HG02623 (cell line): ENCODE data around the gene NTRK1.

Experiments
- ATAC-seq: cut with Tn5 transposase; IDR thresholded peaks from one replicate; pipeline ENCODE4 v1.9.1; 2021; ENCODE audit warnings: moderate library complexity; ENCODE audit not compliant: unreplicated experiment

NTRK1 gene

DNA sequence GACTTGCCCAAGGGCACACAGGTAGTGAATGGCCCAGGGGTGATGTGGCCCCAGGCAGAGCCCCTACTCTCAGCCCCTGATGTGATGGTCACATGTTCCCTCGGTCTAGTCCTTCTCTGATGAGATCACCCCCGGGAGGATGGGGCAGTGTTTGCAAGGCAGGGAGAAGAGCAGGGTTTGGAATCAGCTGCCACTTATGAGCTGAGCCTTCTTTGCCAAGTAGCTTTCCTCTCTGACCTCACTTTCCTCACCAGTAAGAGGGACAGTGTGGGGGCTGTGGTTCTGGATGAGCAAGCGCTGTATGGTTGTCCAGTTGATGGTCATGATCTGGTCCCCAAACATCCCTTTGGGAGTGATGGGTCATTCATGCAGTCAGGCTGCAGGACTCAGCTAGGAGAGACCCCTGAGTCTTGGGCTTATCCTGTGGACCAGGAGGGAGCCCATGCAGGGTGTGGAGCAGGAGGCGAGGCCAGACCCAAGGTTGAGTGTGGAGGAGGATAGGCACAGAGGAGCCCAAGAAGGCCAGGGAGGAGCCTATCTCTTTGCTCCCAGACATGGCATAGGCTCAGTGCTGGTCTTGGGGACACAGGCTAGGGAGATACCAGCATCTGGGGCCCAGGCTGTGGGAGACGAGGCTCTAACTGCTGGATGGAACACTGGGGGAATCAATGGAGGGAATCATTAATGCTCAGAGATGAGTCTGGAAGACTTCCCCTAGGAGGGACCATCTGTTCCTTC is 16.9 kb downstream of the NTRK1 start:
- ATAC-seq = no peak

DNA sequence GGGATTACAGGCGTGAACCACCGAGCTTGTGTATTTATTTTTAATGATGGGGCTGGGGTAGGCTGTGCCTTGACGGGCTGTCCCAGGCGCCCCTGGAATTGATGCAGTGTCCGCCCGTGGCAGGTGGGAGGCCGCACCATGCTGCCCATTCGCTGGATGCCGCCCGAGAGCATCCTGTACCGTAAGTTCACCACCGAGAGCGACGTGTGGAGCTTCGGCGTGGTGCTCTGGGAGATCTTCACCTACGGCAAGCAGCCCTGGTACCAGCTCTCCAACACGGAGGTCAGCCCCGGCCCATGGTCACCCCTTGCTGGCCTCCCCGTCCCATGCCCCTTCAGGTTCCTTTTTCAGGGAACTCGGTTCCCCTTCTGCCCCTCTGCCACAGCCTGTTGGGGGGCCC is 19.2 kb downstream of the NTRK1 start:
- ATAC-seq = no peak

DNA sequence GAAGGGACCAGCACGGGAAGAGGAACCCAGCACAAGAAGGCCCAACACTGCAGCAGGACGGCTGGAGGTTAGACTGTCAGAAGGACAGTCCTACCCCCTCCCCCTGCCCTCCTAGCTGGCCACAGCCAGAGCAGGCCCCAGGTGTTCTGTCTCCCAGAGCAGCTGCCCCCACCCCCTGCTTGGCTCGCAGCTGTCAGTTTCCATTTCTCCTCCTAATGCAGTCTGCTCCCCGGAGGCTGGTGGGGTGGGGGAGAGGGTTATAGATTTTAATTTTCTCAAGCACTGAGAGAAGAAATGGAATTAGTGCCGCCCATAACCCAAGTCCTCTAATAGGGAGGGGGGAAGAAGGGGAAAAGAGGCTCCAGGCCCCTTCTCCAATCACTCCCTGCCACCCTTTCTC is 19.8 kb downstream of the NTRK1 start:
- ATAC-seq = no peak

DNA sequence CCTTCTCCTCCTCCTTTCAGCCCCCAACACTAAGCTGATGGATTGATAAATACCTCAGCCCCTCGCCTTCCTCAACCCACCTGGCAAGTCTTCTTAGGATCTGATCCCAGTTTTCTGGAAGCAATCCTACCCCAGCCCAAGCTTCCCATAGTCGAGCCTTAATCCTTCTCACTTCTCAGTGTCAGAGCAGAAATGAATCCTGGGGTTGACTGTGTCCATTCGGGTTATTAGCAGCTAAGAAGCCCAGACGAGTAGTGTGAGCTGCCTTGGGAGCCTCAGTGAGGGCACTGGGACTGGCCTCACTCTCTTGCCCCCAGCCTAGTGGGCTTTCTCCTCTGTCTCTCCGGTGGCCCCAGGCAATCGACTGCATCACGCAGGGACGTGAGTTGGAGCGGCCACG is 20.4 kb downstream of the NTRK1 start:
- no peak for ATAC-seq

DNA sequence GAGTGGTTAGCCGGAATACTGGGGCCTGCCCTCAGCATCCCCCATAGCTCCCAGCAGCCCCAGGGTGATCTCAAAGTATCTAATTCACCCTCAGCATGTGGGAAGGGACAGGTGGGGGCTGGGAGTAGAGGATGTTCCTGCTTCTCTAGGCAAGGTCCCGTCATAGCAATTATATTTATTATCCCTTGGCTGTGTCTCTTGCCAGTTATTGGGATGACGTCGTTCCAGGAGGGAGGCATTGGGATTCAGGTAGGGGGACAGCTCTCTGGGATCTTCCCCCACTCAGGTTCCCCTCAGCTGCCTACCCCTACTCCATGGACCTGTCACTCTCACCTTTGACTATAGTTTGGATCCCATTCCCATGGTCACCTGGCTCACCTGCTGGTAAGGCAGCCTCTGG is 21.0 kb downstream of the NTRK1 start:
- no peak for ATAC-seq

DNA sequence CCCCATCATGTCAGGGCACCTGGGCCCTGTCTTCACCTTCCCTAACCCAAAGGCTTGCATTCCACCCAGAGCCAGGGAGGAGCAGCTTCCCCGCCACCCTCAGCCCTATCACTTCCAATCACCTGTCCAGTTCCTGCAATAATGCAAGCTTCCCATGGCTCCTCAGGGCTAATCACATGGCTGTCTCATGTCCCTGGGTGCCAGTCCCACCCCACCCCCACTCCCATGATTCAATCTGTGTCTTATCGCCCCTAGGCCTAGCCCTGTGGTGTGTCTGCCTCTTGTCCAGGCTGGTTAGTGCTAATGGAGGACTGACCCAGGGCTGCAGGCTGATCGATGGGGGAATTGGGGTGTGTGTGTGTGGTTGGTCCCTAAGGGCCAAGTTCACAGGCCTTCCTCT is 21.9 kb downstream of the NTRK1 start:
- ATAC-seq = no peak

DNA sequence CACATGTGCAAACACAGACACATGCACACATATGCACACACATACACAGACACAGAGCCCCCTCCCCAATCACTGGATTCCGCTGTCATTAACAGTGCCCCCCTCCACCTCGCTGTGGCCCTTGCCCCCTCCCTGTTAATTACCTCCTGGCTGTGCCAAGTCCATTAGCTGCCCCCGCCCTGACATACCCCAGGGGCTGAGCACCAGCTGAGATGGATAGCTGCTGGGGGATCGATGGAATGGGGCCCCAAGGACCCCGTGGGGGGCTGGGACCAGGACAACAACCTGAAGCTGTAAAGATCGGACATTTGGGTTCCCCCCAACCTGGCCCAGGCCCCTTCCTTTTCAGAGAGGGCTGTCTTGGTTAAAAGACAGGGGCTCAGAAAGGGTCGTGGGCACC is 23.3 kb downstream of the NTRK1 start:
- no peak for ATAC-seq

DNA sequence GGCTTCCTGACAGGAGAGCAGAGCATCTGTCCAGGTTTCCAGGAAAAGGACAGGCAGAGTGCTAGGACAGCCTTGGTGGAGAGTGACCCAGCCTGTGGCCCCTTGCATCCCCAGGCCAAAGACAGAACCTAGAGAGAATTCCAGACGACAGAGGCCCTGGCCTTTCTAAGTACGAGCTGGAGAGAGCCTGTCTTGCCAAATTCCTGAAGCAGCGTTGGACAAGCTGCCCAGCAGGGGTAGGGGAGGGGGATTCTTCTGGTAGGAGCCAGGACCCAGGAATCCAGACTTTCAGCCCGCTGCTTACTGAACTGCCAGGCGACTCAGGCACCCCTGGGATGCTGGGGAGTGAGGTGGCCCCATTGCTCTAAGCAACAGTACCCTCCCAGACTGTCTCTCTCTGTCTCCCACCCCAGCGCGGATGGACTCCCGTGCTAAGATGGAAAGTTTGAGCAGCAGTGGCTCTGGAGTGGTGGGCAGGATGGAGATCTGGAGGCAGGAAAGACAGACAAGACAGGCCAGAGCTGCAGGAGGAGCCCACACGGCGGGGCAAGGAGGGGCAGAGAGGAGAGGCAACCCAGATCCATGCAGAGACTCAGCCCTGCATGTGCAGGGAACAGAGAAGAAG is 24.0 kb downstream of the NTRK1 start:
- no peak for ATAC-seq

DNA sequence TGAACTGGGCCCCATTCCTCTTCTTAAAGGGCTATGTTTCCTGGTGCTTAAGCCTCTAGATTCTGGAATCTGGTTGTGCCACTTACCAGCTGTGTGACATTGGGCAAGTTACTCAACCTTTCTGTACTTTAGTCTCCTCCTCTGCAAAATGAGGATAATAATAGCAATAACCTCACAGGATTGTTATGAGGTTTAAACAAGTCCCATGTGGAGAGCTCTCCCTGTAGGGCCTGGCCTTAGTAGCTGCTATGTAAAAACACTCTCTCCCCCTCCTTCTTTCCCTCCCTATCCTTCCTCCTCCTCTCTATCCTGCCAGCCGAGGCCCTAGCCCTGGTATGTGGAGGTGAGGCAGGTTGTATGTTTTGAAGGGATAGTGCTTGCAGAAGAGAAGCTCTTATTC is 24.6 kb downstream of the NTRK1 start:
- ATAC-seq = no peak

DNA sequence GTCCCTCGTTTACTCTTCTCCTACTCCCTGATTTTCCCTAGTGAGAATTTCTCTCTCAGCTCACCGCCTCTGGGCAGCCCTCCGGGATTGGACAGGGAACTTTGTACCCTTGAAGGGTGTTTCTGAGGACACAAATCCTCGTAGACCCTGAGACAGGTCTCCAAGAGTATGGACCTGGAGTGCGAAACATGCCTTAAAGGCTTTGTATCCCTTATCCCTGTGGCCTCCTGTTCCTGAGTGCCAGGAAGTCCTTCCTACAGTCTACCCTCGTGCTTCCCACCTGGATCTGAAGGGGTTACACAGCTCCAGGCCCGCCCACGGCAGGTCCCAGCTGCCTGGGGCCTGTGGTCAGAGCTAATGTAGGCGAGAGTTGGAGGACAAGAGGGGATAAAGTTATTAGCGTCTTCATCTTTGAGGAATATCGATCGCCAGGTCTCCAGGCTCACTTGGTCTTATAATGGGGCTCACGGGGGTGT is 25.3 kb downstream of the NTRK1 start:
- no peak for ATAC-seq

DNA sequence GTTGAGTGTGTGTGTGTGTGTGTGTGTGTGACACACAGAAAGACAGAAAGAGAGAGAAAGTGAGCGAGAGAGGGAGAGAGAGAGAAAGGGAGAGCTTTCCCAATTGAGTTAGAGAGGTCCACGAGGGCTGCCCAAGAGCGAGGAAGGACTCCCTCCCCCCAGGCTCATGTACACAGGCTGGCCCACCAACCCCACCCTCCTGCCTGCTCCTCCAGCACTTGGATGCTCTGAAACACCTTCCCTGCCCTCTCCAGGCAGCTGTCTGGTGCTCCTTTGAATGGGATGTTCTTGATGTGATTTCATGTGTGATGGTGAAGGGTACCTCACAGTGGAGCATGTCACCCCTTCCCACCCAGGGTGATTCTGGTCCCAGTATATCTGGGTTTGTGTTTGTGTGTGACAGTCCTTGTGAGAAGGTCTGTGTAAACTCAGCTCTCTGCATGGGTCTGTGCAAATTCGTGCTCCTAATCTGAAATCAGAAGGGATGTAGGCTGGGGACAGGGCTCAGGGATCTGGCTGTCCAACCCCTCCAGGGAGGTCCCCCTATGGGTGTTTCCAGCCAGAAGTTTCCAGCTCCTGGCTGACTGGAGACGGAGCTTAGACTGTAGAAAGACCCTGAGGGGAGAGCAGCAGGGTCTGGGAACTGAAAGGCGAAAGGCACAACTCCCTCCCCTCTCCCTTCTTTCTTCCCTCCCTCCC is 26.1 kb downstream of the NTRK1 start:
- no peak for ATAC-seq

DNA sequence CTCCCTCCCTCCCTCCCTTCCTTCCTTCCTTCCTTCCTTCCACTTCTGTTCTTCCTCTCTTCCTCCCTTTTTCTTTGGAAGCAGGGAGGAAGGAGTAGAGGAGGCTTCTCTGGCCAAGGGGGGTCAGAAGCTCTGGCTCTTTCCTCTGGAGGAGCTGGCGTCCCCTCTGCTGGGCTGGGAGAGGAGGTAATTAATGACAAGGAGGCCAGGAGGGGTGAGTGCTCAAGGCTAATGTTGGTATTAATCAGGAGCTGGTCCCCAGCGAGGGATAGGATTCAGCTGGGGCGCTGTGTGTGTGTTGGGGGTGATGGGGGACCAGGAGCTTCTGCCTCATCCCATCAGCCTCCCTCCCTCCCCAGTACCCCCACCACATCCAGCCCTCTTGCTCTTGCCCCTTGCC is 26.7 kb downstream of the NTRK1 start:
- no peak for ATAC-seq

DNA sequence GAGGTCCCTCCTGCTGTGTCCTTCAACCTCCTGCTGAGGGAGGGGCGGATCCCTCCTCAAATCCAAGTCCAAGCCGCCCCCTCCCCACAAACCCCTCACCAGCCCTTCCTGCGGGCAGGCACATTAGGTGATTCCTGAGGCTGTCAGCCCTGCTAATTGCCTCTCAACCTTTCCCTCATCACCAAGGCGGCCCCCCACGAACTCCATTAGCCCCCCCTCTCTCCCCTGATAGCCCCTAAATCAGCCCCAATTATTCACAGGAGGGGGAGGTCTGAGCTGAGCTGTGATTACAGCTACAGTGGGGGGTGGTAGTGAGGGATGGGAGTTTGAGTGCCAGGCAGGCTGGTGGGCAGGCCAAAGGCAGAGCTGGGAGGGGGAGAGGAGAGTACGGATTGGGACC is 27.1 kb downstream of the NTRK1 start:
- no peak for ATAC-seq

DNA sequence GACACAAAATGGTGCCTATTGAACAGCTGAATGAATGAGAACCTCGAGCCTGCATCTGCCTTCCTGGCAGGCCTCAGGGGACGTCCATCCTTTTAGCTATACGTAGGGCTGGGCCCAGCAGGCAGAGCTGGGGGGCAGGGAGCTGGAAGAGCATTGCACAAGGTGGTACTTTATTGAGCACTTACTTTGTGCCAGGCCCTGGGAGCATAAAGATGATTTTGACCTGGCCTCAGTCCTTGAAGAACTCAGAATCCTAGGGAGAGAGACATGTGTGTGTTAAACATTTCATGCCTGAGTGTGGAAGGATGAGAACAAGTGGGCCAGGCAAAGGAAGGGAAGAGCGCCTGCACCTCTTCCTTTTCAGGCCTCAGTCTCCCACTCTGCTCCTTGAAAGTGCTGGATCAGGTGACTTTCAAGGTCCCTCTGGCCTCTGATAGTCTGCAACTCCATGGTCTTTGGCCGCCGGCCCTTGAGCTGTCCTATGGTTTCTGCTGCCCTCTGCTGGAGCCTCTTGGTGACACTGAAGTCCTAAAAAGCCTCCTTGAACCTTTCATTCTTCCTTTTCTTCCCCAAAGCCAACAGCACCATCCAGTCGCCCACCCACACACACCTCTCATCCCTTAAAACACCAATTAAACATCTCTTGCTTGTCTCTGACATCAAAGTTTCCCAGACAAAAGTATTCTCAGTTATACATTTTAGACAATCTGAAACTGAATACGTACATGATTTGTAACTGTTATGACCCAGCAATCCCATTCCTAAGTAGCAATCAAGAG is 29.3 kb downstream of the NTRK1 start:
- no peak for ATAC-seq

DNA sequence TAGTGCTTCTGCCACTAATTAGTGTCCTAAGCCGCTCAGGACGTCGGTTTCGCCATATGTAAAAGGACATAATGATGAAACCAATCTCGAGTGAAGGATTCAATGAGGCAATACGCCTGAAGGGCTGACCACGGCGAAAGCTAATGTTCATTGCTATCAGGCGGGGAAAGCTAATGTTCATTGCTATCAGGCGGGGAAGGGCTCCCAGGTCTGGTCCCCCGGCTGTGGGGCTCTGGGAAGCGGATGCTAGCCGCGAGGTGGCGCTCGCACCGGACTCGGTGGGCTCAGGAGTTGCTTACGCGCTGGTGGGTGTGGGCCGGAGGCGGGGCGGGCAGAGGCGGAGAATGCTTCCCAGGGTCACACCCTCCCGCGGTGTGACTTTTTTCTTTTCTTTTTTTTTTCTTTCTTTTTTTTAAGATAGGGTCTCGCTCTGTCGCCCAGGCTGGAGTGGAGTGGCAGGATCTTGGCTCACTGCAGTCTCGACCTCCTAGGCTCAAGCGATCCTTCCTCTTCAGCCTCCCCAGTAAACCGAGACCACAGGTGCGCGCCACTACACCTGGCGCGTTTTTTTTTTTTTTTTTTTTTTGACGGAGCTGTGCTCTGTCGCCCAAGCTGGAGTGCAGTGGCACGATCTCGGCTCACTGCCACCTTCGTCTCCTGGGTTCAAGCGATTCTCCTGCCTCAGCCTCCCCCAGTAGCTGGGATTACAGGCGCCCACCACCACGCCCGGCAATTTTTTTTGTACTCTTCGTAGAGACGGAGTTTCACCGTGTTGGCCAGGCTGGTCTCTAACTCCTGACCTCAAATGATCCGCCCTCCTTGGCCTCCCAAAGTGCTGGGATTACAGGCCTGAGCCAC is 31.8 kb downstream of the NTRK1 start:
- ATAC-seq = no peak

DNA sequence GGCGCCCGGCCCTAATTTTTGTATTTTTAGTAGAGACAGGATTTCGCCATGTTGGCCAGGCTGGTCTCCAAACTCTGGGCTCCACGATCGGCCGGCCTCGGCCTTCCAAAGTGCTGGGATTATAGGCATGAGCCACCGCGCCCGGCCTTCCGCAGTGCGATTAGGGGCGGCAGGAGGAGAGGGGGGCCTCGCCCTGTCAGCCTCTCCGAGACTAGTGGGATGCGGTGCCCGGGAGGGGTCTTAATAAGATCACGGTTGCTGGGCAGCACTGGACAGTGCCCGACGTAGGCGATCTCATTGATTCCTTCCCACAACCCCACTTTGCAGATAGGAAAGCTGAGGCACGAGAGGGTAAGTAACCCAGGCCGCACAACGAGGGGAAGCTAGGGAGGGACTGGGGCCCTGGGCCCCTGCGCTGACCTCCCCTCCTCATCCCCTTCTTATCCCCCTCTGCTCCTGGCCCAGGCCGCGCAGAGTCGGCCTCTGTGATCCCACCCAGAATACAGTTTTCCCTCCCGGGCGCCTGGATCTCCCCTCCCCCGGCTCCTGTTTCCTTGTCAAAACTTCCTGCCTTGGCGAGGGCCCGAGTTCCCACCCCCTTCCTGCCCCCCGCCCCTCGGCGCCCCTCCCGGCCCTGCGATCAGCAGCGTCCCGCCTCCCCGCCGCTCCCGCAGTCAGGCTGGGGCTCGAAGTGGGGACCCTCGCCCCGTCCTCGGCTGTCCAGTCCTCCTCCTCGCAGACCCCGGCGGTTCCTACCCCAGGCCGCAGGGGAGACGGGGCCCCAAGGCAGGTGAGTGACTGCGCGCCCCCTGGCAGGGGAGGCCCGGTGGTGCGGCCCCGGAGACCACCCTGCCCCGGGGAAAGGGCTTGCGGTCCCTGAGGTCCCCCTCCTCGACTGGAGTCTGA is 32.6 kb downstream of the NTRK1 start, which contains the start of gene PEAR1:
Gene PEAR1, plus strand, starts transcription at position 671 of the 906 bp plus-strand sequence. CDS start 10,209 bp downstream, outside the sequence.
- ATAC-seq = no peak

DNA sequence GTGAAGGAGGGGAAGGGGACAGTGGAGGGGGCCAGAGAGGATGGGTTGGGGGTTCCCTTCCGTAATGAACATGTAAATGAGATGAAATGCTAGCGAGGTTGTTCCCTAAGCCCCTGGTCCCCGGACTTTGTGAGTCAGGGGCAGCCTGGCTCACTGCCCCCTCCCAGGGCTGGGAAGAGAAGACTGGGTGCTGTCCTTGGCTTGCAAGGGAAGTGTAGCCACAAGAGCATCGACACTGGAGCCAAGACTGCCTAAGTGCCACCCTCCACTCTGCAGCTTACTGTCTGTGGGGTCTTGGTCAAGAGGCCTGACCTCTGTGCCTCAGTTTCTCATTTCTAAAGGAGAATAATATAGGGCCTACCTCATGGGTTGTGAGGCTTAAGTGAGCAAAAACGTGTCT is 33.3 kb downstream of the NTRK1 start:
- ATAC-seq = no peak

DNA sequence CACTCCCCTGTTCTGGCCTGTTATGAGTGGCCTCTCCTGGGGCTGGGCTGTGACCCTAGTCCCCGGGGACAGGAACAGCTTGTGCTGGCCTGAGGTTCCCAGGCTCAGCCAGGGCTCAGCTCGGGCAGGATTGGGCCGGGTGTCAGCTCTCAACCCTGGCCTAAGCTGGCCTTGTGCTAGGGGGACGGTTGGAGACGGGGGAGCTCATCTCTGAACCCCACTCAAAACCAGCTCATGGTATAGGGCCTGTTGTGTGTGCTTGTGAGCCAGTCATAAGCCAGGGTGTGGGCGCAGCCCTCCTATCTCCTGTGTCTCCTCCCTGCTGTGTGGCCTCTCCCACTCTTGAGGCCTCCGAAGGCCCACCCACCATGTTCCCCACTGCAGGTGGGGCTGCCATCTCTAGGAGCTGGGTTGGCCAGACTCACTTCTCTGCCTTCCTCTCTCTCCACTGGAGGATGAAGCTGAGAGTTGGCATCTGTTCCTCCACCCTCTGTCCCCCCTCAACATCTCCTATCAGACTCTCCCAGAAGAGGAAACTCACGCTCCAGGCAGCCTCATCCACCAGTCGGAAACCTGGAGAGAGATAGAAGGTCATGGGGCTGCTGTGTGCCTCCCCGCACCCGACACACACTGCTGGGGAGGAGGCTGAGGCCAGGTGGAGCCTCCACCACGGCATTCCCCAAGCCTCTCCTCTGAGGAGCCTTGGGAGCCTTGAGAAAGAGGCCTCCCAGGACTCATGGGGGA is 34.2 kb downstream of the NTRK1 start:
- no peak for ATAC-seq

DNA sequence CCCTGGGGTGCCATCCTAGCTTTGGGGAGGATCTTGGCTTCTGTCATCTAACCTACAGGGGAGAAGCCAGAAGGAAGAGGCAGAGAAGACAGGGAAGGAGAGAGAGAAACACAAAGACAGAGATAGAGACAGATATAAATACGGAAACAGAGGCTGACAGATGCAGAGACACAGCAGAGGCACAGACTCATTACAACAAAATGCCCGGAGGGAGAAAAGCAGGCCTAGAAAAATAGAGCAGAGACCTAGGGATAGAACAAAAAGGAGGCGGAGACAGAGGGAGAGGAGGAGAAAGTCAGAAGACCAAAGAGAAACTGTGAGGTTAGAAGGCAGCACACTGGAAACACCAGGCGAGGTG is 34.8 kb downstream of the NTRK1 start:
- no peak for ATAC-seq
